Measurements from ENCODE around the gene PANX1. TPM values are rescaled to one million over a fixed set of nuclear protein-coding genes. Genes with fewer than 3 reads are reported as not detected.
A peak's percentile ranks its signal among the peaks of the same experiment; 100 is the strongest.

Gene PANX1
- total RNA-seq, 2 experiments from 2014 or later, result 10.8 to 11.4 TPM

DNA sequence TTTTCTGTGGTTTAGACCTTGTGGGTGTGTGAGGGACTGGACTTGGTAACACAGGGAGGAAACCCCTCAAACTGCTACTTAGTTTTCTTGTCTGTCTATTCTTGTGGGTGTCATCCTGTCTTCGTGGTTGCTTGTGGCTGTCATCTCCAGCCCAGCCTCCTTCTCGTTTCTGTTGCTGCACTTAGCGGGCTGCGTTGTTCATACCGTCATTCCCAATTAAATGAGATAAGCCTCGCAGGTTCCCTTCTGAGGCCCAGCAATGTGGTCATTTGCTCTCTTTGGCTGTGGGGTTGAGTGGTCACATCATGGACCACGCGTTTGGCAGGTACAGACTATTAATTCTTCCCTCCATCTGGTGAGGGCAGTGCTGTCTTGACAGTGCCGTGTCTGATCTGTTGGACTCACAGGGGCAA lies 18.8 kb downstream of the PANX1 start:
- TF ChIP-seq, protein P1, sequence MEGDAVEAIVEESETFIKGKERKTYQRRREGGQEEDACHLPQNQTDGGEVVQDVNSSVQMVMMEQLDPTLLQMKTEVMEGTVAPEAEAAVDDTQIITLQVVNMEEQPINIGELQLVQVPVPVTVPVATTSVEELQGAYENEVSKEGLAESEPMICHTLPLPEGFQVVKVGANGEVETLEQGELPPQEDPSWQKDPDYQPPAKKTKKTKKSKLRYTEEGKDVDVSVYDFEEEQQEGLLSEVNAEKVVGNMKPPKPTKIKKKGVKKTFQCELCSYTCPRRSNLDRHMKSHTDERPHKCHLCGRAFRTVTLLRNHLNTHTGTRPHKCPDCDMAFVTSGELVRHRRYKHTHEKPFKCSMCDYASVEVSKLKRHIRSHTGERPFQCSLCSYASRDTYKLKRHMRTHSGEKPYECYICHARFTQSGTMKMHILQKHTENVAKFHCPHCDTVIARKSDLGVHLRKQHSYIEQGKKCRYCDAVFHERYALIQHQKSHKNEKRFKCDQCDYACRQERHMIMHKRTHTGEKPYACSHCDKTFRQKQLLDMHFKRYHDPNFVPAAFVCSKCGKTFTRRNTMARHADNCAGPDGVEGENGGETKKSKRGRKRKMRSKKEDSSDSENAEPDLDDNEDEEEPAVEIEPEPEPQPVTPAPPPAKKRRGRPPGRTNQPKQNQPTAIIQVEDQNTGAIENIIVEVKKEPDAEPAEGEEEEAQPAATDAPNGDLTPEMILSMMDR (IDR thresholded peaks at IDR 0.05), result no peak
- Mint-ChIP-seq H3K27ac (peak overlapping the region; percentile 57), H3K9me3 (no peaks in the 10 kb centered on the region), H3K4me3 (peak overlapping the region; percentile 43), H3K27me3 (no peaks in the 10 kb centered on the region), H3K36me3 (ENCODE audit: low read depth) (peaks cover 1% of the 10 kb centered on the region), H3K4me1 (ENCODE audit: low read depth) (peaks cover 90% of the 10 kb centered on the region)
- ChIA-PET CTCF (no interaction called here), POLR2A (no interaction called here)
- peak; percentile 70 for DNase-seq
- ATAC-seq, result peak; percentile 82
- intact Hi-C loops (cut with micrococcal nuclease), result no loop called here

DNA sequence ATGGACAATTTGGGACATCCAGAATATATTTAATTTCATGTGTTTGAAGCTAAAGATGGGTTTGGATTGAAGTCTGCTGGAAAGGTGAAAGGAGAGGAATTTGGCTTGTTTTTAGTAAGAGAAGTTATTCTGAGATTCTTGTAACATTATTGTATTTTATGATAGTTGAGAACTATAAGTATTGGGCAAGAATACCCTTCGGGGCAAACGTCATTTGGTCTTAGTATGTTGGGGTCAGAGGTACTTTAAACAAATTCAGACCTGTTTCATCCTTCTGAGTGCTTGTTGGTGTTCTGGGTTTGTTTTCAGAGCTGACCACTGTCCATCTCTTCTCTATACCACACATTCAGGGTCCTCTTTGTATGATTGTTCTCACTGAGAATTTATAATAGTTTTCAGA lies 19.5 kb downstream of the PANX1 start:
- Mint-ChIP-seq H3K36me3 (ENCODE audit: low read depth) (peaks cover 3% of the 10 kb centered on the region), H3K4me1 (ENCODE audit: low read depth) (peaks cover 90% of the 10 kb centered on the region), H3K4me3 (peak overlapping the region; percentile 43), H3K27ac (no peak overlapping the region), H3K9me3 (no peaks in the 10 kb centered on the region), H3K27me3 (no peaks in the 10 kb centered on the region)
- ATAC-seq (no peak), DNase-seq (no peak)
- intact Hi-C loops (cut with micrococcal nuclease), result no loop called here
- CTCF ChIA-PET, result interaction anchor here (0.7 kb wide), 1 partner anchor 37 kb away, joined by 3 read pairs; no protein-coding TSS in a partner anchor
- POLR2A ChIA-PET, result interaction anchor here (0.7 to 0.8 kb wide), 2 partner anchors 12 to 148 kb away, joined by 3 to 4 read pairs; no protein-coding TSS in a partner anchor
- TF ChIP-seq, protein P1 (IDR thresholded peaks at IDR 0.05), result no peak

DNA sequence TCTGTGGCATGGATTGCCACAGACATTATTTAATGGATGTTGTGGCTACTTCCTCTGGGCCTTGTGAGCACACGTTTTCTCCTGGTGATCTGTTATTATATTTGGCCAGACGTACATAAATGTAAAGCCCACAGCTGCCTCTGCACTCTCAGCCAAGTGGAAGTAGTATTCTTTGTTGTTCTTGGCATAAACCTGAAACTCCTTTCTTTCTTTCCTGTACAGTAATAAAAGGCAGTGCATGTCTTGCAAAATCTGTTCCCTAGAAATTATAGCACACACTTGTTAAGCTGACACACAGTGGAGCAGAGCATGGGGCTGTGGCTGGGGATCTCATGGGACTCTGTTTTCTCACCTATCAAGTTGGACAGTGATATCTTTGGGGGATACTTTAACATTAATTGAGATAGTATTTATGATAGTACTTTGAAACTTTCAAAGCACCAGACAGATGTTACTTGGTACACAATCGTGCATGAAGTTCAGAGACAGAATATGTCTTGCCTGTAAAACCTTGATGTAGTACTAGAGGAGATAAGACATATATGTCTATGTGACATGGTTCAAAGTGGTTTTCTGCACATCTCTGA lies 20.9 kb downstream of the PANX1 start:
- Mint-ChIP-seq H3K27me3 (no peaks in the 10 kb centered on the region), H3K36me3 (ENCODE audit: low read depth) (peaks cover 12% of the 10 kb centered on the region), H3K27ac (no peak overlapping the region), H3K9me3 (no peaks in the 10 kb centered on the region), H3K4me1 (ENCODE audit: low read depth) (peaks cover 83% of the 10 kb centered on the region), H3K4me3 (no peak overlapping the region)
- TF ChIP-seq, protein P1 (IDR thresholded peaks at IDR 0.05), result no peak
- ChIA-PET POLR2A (interaction anchor here (0.7 kb wide), 1 partner anchor 21 kb away, joined by 3 read pairs; no protein-coding TSS in a partner anchor), CTCF (interaction anchor here (1.1 to 1.5 kb wide), 2 partner anchors 21 to 34 kb away, joined by 3 to 5 read pairs; partner anchors contain the start of gene PANX1)
- no peak for DNase-seq
- no peak for ATAC-seq
- intact Hi-C loops (cut with micrococcal nuclease), result no loop called here

DNA sequence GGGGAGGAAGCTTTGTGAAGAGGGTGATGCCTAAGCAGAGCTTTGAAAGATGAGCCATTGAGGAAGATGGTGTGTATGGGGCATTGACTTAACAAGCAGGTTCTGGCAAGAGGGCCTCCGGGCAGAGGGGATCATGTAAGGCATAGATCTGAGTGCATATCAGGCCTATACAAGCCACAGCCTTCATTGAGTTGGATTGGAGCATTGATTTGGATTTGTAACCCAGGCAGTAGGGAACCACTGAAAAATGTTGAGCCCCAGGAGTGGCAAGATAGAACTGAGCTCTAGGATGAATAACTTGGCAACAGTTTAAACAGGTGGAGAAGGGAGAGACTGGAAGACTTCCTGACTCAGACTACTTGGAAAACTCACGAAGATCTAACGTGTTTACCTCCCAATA lies 21.4 kb downstream of the PANX1 start:
- intact Hi-C loops (cut with micrococcal nuclease), result no loop called here
- TF ChIP-seq, protein P1 (IDR thresholded peaks at IDR 0.05), result no peak
- H3K4me3 Mint-ChIP-seq, result no peak overlapping the region
- ATAC-seq (no peak), DNase-seq (no peak)
- peaks cover 12% of the 10 kb centered on the region for H3K36me3 Mint-ChIP-seq (ENCODE audit: low read depth)
- no peak overlapping the region for H3K27ac Mint-ChIP-seq
- CTCF ChIA-PET, result interaction anchor here (1.1 to 1.5 kb wide), 2 partner anchors 21 to 34 kb away, joined by 3 to 5 read pairs; partner anchors contain the start of gene PANX1
- POLR2A ChIA-PET, result interaction anchor here (0.7 kb wide), 1 partner anchor 22 kb away, joined by 3 read pairs; no protein-coding TSS in a partner anchor
- no peaks in the 10 kb centered on the region for H3K27me3 Mint-ChIP-seq
- no peaks in the 10 kb centered on the region for H3K9me3 Mint-ChIP-seq
- H3K4me1 Mint-ChIP-seq (ENCODE audit: low read depth), result peaks cover 79% of the 10 kb centered on the region
